PC-9 (cell line): Measurements from ENCODE around the gene VEPH1. TPM values are rescaled to one million over a fixed set of nuclear protein-coding genes. Genes with fewer than 3 reads are reported as not detected.

Experiments used
- BruUV-seq: library from RNA; stranded (reverse); fragments of 400-500 nt; replicated peaks from 2 replicates; lab custom pipeline; 2021; lab: Mats Ljungman, UMichigan
- CTCF ChIA-PET: fragments of 300-600 bp; sonication (Branson Sonifier 250); formaldehyde crosslinking; loops from one replicate; lab custom pipeline; 2022; ENCODE audit warnings: antibody characterized with exemption; lab: Charles Lee
- POLR2A ChIA-PET: fragments of 300-600 bp; sonication (Branson Sonifier 250); formaldehyde crosslinking; loops from one replicate; lab custom pipeline; 2022; ENCODE audit warnings: antibody characterized with exemption; ENCODE audit not compliant: unreplicated experiment; lab: Charles Lee
- DNase-seq, 2 experiments: peaks; one replicate each; pipeline versions ENCODE4 v3.0.0 to v3.0.0-alpha.2; 2015 to 2022; ENCODE audit warnings: mixed read lengths in 1 of 2
- H2AFZ ChIP-seq: fragments of 200-600 bp; sonication (generic); 2 replicates; pipeline ENCODE4 v1.8.1; 2017; ENCODE audit warnings: antibody characterized with exemption
- H3F3A ChIP-seq: fragments of 200-600 bp; sonication (generic); 2 replicates; pipeline ENCODE4 v1.8.1; 2017; ENCODE audit warnings: antibody characterized with exemption, mild to moderate bottlenecking, low read depth; ENCODE audit not compliant: insufficient read depth
- H3K27ac ChIP-seq: fragments of 200-600 bp; sonication (generic); 2 replicates; pipeline ENCODE4 v1.6.1; 2016; ENCODE audit warnings: mixed run types
- H3K27me3 ChIP-seq: fragments of 200-600 bp; sonication (generic); 2 replicates; pipeline ENCODE4 v1.6.1; 2016; ENCODE audit warnings: low read depth, mixed run types; ENCODE audit not compliant: insufficient read depth
- H3K36me3 ChIP-seq: fragments of 200-600 bp; sonication (generic); 2 replicates; pipeline ENCODE4 v1.6.1; 2016; ENCODE audit warnings: low read depth, mixed run types
- H3K4me1 ChIP-seq: fragments of 200-600 bp; sonication (generic); replicated peaks from 2 replicates; pipeline ENCODE4 v1.6.1; 2016; ENCODE audit warnings: mixed run types; ENCODE audit not compliant: insufficient read depth
- H3K4me2 ChIP-seq: fragments of 200-600 bp; sonication (generic); 2 replicates; pipeline ENCODE4 v1.6.1; 2017; ENCODE audit warnings: mixed run types
- H3K4me3 ChIP-seq: fragments of 200-600 bp; sonication (generic); 2 replicates; pipeline ENCODE4 v1.6.1; 2016; ENCODE audit warnings: mixed run types
- H3K79me2 ChIP-seq: fragments of 200-600 bp; sonication (generic); 2 replicates; pipeline ENCODE4 v1.6.1; 2017; ENCODE audit warnings: low read depth, mixed run types
- H3K9me2 ChIP-seq: fragments of 200-600 bp; sonication (generic); 2 replicates; pipeline ENCODE4 v1.8.1; 2017; ENCODE audit warnings: mild to moderate bottlenecking; ENCODE audit not compliant: insufficient read depth
- H3K9me3 ChIP-seq: fragments of 200-600 bp; sonication (generic); 2 replicates; pipeline ENCODE4 v1.8.1; 2016; ENCODE audit warnings: low read depth; ENCODE audit not compliant: insufficient read depth
- H4K20me1 ChIP-seq: fragments of 200-600 bp; sonication (generic); 2 replicates; pipeline ENCODE4 v1.8.1; 2017; ENCODE audit not compliant: insufficient read depth
- EZH2 ChIP-seq: fragments of 200-600 bp; sonication (generic); IDR thresholded peaks from 2 replicates; pipeline ENCODE4 v1.8.0; 2017; ENCODE audit warnings: antibody characterized with exemption, low read depth
- intact Hi-C: fragments of 100-400 bp; cut with micrococcal nuclease; formaldehyde crosslinking; loops from one replicate; pipeline ENCODE4 v1.10.0; 2022; ENCODE audit not compliant: unreplicated experiment
- total RNA-seq: library from RNA; stranded (reverse); gene quantifications from 2 replicates; pipeline ENCODE4 v1.2.3, GENCODE V29; 2021
- TF ChIP-seq, protein P1 (sequence below): fragments of 200-600 bp; sonication (generic); conservative IDR thresholded peaks from 2 replicates; pipeline ENCODE4 v1.6.1; 2017; ENCODE audit warnings: mixed run types, antibody characterized with exemption, mild to moderate bottlenecking, moderate library complexity

VEPH1 gene
- total RNA-seq, 1 experiment from 2014 or later = 4.0 TPM

DNA sequence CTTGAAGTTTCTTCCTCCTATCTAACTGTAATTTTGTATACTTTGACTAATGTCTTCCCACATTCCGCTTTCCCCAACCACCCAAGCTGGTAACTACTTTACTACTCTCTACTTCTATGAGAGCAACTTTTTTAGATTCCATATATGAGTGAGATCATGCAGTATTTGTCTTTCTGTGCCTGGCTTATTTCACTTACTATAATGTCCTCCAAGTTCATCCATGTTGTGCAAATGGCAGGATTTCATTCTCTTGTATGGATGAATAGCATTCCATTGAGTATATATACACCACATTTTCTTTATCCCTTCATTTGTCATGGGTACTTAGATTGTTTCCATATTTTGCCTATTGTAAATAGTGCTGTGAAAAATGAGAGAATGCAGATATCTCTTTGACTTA, 264.8 kb downstream of the VEPH1 start:
- no peaks in the 10 kb centered on the region for H3K9me2 ChIP-seq
- BruUV-seq = no TSS peak
- H2AFZ ChIP-seq = no peak overlapping the region
- H3K4me1 ChIP-seq = no peaks in the 10 kb centered on the region
- no peaks in the 10 kb centered on the region for H3K9me3 ChIP-seq
- ChIA-PET POLR2A (no interaction called here), CTCF (no interaction called here)
- TF ChIP-seq, protein P1, sequence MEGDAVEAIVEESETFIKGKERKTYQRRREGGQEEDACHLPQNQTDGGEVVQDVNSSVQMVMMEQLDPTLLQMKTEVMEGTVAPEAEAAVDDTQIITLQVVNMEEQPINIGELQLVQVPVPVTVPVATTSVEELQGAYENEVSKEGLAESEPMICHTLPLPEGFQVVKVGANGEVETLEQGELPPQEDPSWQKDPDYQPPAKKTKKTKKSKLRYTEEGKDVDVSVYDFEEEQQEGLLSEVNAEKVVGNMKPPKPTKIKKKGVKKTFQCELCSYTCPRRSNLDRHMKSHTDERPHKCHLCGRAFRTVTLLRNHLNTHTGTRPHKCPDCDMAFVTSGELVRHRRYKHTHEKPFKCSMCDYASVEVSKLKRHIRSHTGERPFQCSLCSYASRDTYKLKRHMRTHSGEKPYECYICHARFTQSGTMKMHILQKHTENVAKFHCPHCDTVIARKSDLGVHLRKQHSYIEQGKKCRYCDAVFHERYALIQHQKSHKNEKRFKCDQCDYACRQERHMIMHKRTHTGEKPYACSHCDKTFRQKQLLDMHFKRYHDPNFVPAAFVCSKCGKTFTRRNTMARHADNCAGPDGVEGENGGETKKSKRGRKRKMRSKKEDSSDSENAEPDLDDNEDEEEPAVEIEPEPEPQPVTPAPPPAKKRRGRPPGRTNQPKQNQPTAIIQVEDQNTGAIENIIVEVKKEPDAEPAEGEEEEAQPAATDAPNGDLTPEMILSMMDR = no peak
- no peak for TF ChIP-seq EZH2
- no peak overlapping the region for H3K4me2 ChIP-seq
- H3K4me3 ChIP-seq = no peak overlapping the region
- no peak for DNase-seq
- no peak overlapping the region for H3K27ac ChIP-seq
- H3K36me3 ChIP-seq = no peaks in the 10 kb centered on the region
- H4K20me1 ChIP-seq = no peaks in the 10 kb centered on the region
- no peaks in the 10 kb centered on the region for H3F3A ChIP-seq
- no peaks in the 10 kb centered on the region for H3K79me2 ChIP-seq
- intact Hi-C loops = no loop called here
- no peaks in the 10 kb centered on the region for H3K27me3 ChIP-seq

DNA sequence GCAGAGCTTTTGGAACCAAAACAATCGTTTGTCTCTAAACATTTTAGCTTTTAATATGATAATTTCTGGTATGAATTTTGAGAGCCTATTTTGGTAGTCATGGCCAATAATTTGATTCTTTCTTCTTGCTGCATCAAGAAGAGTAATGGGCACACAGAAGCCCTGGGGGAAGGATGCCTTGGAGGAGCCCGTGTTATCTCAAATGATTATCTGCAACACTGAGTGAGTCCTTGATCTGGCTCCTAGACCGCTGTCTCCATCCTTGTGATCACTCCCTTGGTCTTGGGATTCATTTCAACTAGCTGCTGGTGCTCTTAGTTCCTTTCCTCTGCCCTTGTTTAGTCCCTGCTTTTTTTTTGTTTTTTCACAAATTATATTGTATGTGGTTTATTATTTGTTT, 265.3 kb downstream of the VEPH1 start:
- no peaks in the 10 kb centered on the region for H3K79me2 ChIP-seq
- ChIA-PET CTCF (interaction anchor here (0.6 kb wide), 1 partner anchor 156 kb away, joined by 3 read pairs; no protein-coding TSS in a partner anchor), POLR2A (interaction anchor here (0.5 kb wide), 1 partner anchor 11 kb away, joined by 7 read pairs; no protein-coding TSS in a partner anchor)
- no peaks in the 10 kb centered on the region for H3K9me2 ChIP-seq
- no peaks in the 10 kb centered on the region for H4K20me1 ChIP-seq
- no peaks in the 10 kb centered on the region for H3F3A ChIP-seq
- TF ChIP-seq, protein P1 = no peak
- no peak for TF ChIP-seq EZH2
- no peak overlapping the region for H3K27ac ChIP-seq
- intact Hi-C loops = no loop called here
- no peak overlapping the region for H3K4me2 ChIP-seq
- DNase-seq = no peak
- no TSS peak for BruUV-seq
- H3K36me3 ChIP-seq = no peaks in the 10 kb centered on the region
- H2AFZ ChIP-seq = no peak overlapping the region
- no peaks in the 10 kb centered on the region for H3K27me3 ChIP-seq
- no peaks in the 10 kb centered on the region for H3K9me3 ChIP-seq
- no peak overlapping the region for H3K4me3 ChIP-seq
- no peaks in the 10 kb centered on the region for H3K4me1 ChIP-seq

DNA sequence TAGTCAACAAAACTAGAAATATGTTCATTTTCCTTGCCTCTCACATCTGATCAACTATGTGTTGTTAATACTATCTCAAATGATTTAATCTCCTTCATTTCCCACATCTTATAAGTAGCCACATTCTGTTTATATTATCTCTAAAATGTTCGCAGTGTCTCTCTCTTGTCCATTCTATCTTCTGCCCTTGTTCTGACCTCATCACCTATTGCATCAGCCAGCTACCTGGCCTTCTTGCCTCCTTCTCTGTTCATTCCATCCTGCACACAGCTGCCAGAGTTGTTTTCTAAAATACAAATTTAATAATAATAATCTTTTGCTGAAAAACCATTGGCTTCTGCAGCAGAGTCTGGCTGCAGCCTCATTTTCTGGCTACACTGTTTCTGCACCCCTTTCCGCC, 267.9 kb downstream of the VEPH1 start:
- intact Hi-C loops = no loop called here

More for the DNA sequence above, 267.9 kb downstream of the VEPH1 start:
- H3K4me2 ChIP-seq = no peak overlapping the region
- H3K9me2 ChIP-seq = peaks cover 3% of the 10 kb centered on the region; the same call in 1 of the 2 replicates
- POLR2A ChIA-PET = no interaction called here
- no peaks in the 10 kb centered on the region for H3K27me3 ChIP-seq
- H3K27ac ChIP-seq = no peak overlapping the region
- no peak overlapping the region for H2AFZ ChIP-seq
- no peaks in the 10 kb centered on the region for H3F3A ChIP-seq
- H3K9me3 ChIP-seq = no peaks in the 10 kb centered on the region
- no peak overlapping the region for H3K4me3 ChIP-seq
- TF ChIP-seq EZH2 = no peak
- TF ChIP-seq, protein P1 = no peak
- H3K4me1 ChIP-seq = no peaks in the 10 kb centered on the region
- no peak for DNase-seq
- H3K36me3 ChIP-seq = no peaks in the 10 kb centered on the region
- CTCF ChIA-PET = no interaction called here
- no peaks in the 10 kb centered on the region for H3K79me2 ChIP-seq
- no peaks in the 10 kb centered on the region for H4K20me1 ChIP-seq
- BruUV-seq = no TSS peak
